GM18517 (cell line): ENCODE results near the gene TNFSF8.

Experiments
- ATAC-seq: cut with Tn5 transposase; IDR thresholded peaks from one replicate; pipeline ENCODE4 v1.9.1; 2021; ENCODE audit warnings: mild to moderate bottlenecking, moderate library complexity; ENCODE audit not compliant: unreplicated experiment

Gene TNFSF8

GRCh38 chr9:114906922-114907571 lies 23.3 kb downstream of the TNFSF8 start:
- no peak for ATAC-seq

- ATAC-seq, result no peak
Observed at GRCh38 chr9:114905170-114905940, 25.0 kb downstream of the TNFSF8 start.

GRCh38 chr9:114902786-114903524 lies 27.4 kb downstream of the TNFSF8 start:
- ATAC-seq, result no peak

- ATAC-seq, result no peak
Observed at GRCh38 chr9:114900942-114901802, 29.2 kb downstream of the TNFSF8 start.

GRCh38 chr9:114899995-114900394 lies 30.4 kb downstream of the TNFSF8 start:
- no peak for ATAC-seq

GRCh38 chr9:114899461-114899860 lies 30.9 kb downstream of the TNFSF8 start:
- no peak for ATAC-seq

GRCh38 chr9:114898741-114899140 lies 31.6 kb downstream of the TNFSF8 start:
- ATAC-seq, result no peak

GRCh38 chr9:114897196-114897595 lies 33.2 kb downstream of the TNFSF8 start:
- no peak for ATAC-seq

GRCh38 chr9:114896344-114896743 lies 34.0 kb downstream of the TNFSF8 start:
- ATAC-seq, result no peak

GRCh38 chr9:114895521-114895991 lies 34.8 kb downstream of the TNFSF8 start:
- no peak for ATAC-seq

GRCh38 chr9:114894609-114895433 lies 35.6 kb downstream of the TNFSF8 start:
- ATAC-seq, result no peak

GRCh38 chr9:114894206-114894605 lies 36.2 kb downstream of the TNFSF8 start:
- no peak for ATAC-seq

GRCh38 chr9:114893221-114894010 lies 37.0 kb downstream of the TNFSF8 start:
- no peak for ATAC-seq

GRCh38 chr9:114889802-114890224 lies 40.6 kb downstream of the TNFSF8 start:
- ATAC-seq, result no peak

- no peak for ATAC-seq
Observed at GRCh38 chr9:114888607-114889006, 41.8 kb downstream of the TNFSF8 start.

GRCh38 chr9:114887963-114888362 lies 42.4 kb downstream of the TNFSF8 start:
- no peak for ATAC-seq

GRCh38 chr9:114884787-114885452 lies 45.5 kb downstream of the TNFSF8 start:
- ATAC-seq, result no peak

GRCh38 chr9:114883709-114884108 lies 46.7 kb downstream of the TNFSF8 start:
- ATAC-seq, result no peak
